Subcutaneous adipose tissue (tissue), 4 donors: ENCODE data around the gene IQCH. TPM values are rescaled to one million over a fixed set of nuclear protein-coding genes. Genes with fewer than 3 reads are reported as not detected.

Experiments used
- CTCF ChIP-seq: fragments of 450-650 bp; IDR thresholded peaks from one replicate; pipeline ENCODE4 v1.5.1; 2016; ENCODE audit warnings: low read depth, mild to moderate bottlenecking, control low read depth, antibody characterized with exemption, moderate library complexity
- total RNA-seq, 4 donors: library from RNA; depleted of rRNA; stranded (reverse); fragments of >200 nt; gene quantifications; one replicate each; pipeline ENCODE4 v1.1.0, GENCODE V29; 2016

IQCH gene
- total RNA-seq, 4 donors from 2014 or later: 0.51 to 1.5 (median 0.88) TPM; not detected in 1

GRCh38 chr15:67422296-67422695, 167.7 kb downstream of the IQCH start:
- no peak for TF ChIP-seq CTCF

- no peak for TF ChIP-seq CTCF
These were observed 179.0 kb downstream of the IQCH start for GRCh38 chr15:67433495-67434099.

GRCh38 chr15:67444100-67444499, 189.5 kb downstream of the IQCH start:
- TF ChIP-seq CTCF: no peak

GRCh38 chr15:67446449-67446848, 191.9 kb downstream of the IQCH start:
- TF ChIP-seq CTCF: no peak

- no peak for TF ChIP-seq CTCF
These were observed 202.3 kb downstream of the IQCH start for GRCh38 chr15:67456677-67457529.

- no peak for TF ChIP-seq CTCF
These were observed 203.9 kb downstream of the IQCH start for GRCh38 chr15:67458331-67459029.

GRCh38 chr15:67460521-67460920, 205.9 kb downstream of the IQCH start:
- no peak for TF ChIP-seq CTCF
